Neural cell (in vitro differentiated cells): ENCODE data around the gene LPP. TPM values are rescaled to one million over a fixed set of nuclear protein-coding genes. Genes with fewer than 3 reads are reported as not detected.

ENCODE experiments used
- H2AFZ ChIP-seq: fragments of 200-600, 300-800 bp; sonication (generic), shearing (Covaris generic); 2 replicates; pipeline ENCODE4 v1.6.0; 2014; ENCODE audit warnings: low read depth, mild to moderate bottlenecking, antibody characterized with exemption, low read length, moderate library complexity
- H3F3A ChIP-seq: fragments of 200-600 bp; shearing (Covaris generic); 2 replicates; pipeline ENCODE4 v1.6.1; 2016; ENCODE audit warnings: mild to moderate bottlenecking, moderate library complexity, mixed read lengths, antibody characterized with exemption, low read length; ENCODE audit not compliant: insufficient read depth, poor library complexity, severe bottlenecking
- H3K27ac ChIP-seq: fragments of 200-600, 300-800 bp; sonication (generic), shearing (Covaris generic); 2 replicates; pipeline ENCODE4 v1.5.1; 2014; ENCODE audit warnings: mild to moderate bottlenecking, low read length, moderate library complexity
- H3K27me3 ChIP-seq: fragments of 300-800, 200-600 bp; sonication (generic), shearing (Covaris generic); 2 replicates; pipeline ENCODE4 v1.6.0; 2014; ENCODE audit warnings: mild to moderate bottlenecking, low read depth, low read length, moderate library complexity; ENCODE audit not compliant: insufficient read depth
- H3K36me3 ChIP-seq: fragments of 300-800, 200-600 bp; sonication (generic), shearing (Covaris generic); 2 replicates; pipeline ENCODE4 v1.5.1; 2014; ENCODE audit warnings: mild to moderate bottlenecking, antibody characterized with exemption, low read length, moderate library complexity; ENCODE audit not compliant: insufficient read depth
- H3K4me2 ChIP-seq: fragments of 300-800, 200-600 bp; sonication (generic), shearing (Covaris generic); 2 replicates; pipeline ENCODE4 v1.6.0; 2014; ENCODE audit warnings: mild to moderate bottlenecking, low read length
- H3K4me3 ChIP-seq: fragments of 300-800, 200-600 bp; sonication (generic), shearing (Covaris generic); 2 replicates; pipeline ENCODE4 v1.5.1; 2014; ENCODE audit warnings: mild to moderate bottlenecking, low read length, moderate library complexity
- H3K79me2 ChIP-seq: fragments of 200-600 bp; shearing (Covaris generic); replicated peaks from 2 replicates; pipeline ENCODE4 v1.6.0; 2014; ENCODE audit warnings: mild to moderate bottlenecking, low read length, moderate library complexity; ENCODE audit not compliant: insufficient read depth
- H3K9ac ChIP-seq: fragments of 300-800, 200-600 bp; sonication (generic), shearing (Covaris generic); 2 replicates; pipeline ENCODE4 v1.6.1; 2016; ENCODE audit warnings: mild to moderate bottlenecking, low read length, mixed read lengths
- H3K9me2 ChIP-seq: fragments of 200-600 bp; shearing (Covaris generic); 2 replicates; pipeline ENCODE4 v1.6.1; 2016; ENCODE audit warnings: mild to moderate bottlenecking, low read length, mixed read lengths; ENCODE audit not compliant: insufficient read depth
- H3K9me3 ChIP-seq: fragments of 200-600, 300-800 bp; sonication (generic), shearing (Covaris generic); 2 replicates; pipeline ENCODE4 v1.6.1; 2016; ENCODE audit warnings: mild to moderate bottlenecking, mixed run types, low read length, moderate library complexity, mixed read lengths
- H4K20me1 ChIP-seq: fragments of 200-600 bp; shearing (Covaris generic); 2 replicates; pipeline ENCODE4 v1.6.1; 2016; ENCODE audit warnings: mild to moderate bottlenecking, mixed run types; ENCODE audit not compliant: insufficient read depth
- CTCF ChIP-seq: fragments of 450-650 bp; IDR thresholded peaks from 2 replicates; pipeline ENCODE4 v1.5.1; 2014; ENCODE audit warnings: antibody characterized with exemption, mild to moderate bottlenecking, moderate library complexity; ENCODE audit not compliant: poor library complexity, severe bottlenecking
- EP300 ChIP-seq: fragments of 450-650 bp; conservative IDR thresholded peaks from 2 replicates; pipeline ENCODE4 v1.6.1; 2014; ENCODE audit warnings: antibody characterized with exemption, mild to moderate bottlenecking, moderate library complexity; ENCODE audit not compliant: poor library complexity, severe bottlenecking
- EZH2 ChIP-seq: fragments of 200-600, 300-800 bp; shearing (Covaris generic), sonication (generic); IDR thresholded peaks from 2 replicates; pipeline ENCODE4 v1.6.1; 2014; ENCODE audit warnings: antibody characterized with exemption, low read length, borderline replicate concordance, mild to moderate bottlenecking; ENCODE audit not compliant: insufficient read depth, poor library complexity, severe bottlenecking
- MXI1 ChIP-seq: fragments of 450-650 bp; conservative IDR thresholded peaks from 2 replicates; pipeline ENCODE4 v1.6.1; 2014; ENCODE audit warnings: antibody characterized with exemption, mild to moderate bottlenecking; ENCODE audit not compliant: poor library complexity, severe bottlenecking
- POLR2AphosphoS5 ChIP-seq: IDR thresholded peaks from 2 replicates; pipeline ENCODE4 v1.6.1; 2012
- RAD21 ChIP-seq: fragments of 450-650 bp; conservative IDR thresholded peaks from 2 replicates; pipeline ENCODE4 v1.6.1; 2014; ENCODE audit warnings: antibody characterized with exemption, mild to moderate bottlenecking, moderate library complexity
- REST ChIP-seq: IDR thresholded peaks from 2 replicates; pipeline ENCODE4 v1.6.1; 2012; ENCODE audit warnings: borderline replicate concordance
- SMC3 ChIP-seq: fragments of 450-650 bp; conservative IDR thresholded peaks from 2 replicates; pipeline ENCODE4 v1.6.1; 2014; ENCODE audit warnings: antibody characterized with exemption, mild to moderate bottlenecking, moderate library complexity; ENCODE audit not compliant: poor library complexity
- TAF1 ChIP-seq: IDR thresholded peaks from 2 replicates; pipeline ENCODE4 v1.6.1; 2012; ENCODE audit warnings: low read depth
- polyA plus RNA-seq: library from polyadenylated mRNA; depleted of rRNA; stranded (reverse); fragments of >200 nt; gene quantifications from 2 replicates; pipeline ENCODE4 v1.2.3, GENCODE V29; 2014

The LPP gene
- polyA plus RNA-seq, 1 donor from 2014 or later, result 3.0 TPM

- no peak overlapping the region for H2AFZ ChIP-seq
- H4K20me1 ChIP-seq, result no peaks in the 10 kb centered on the region
- peak overlapping the region; percentile 21 for H3K27ac ChIP-seq
- H3K27me3 ChIP-seq, result no peaks in the 10 kb centered on the region
- no peaks in the 10 kb centered on the region for H3K36me3 ChIP-seq
- H3F3A ChIP-seq, result no peaks in the 10 kb centered on the region
- TF ChIP-seq CTCF (no peak), REST (no peak), EP300 (no peak), POLR2AphosphoS5 (no peak), RAD21 (no peak), SMC3 (no peak), EZH2 (no peak), MXI1 (no peak), TAF1 (no peak)
- H3K9me2 ChIP-seq, result no peaks in the 10 kb centered on the region
- H3K79me2 ChIP-seq, result no peaks in the 10 kb centered on the region
- no peak overlapping the region for H3K4me2 ChIP-seq
- no peak overlapping the region for H3K4me3 ChIP-seq
- no peak overlapping the region for H3K9ac ChIP-seq
- H3K9me3 ChIP-seq, result no peaks in the 10 kb centered on the region
These were observed 404.6 kb downstream of the LPP start for GRCh38 chr3:188558343-188559071.

DNA sequence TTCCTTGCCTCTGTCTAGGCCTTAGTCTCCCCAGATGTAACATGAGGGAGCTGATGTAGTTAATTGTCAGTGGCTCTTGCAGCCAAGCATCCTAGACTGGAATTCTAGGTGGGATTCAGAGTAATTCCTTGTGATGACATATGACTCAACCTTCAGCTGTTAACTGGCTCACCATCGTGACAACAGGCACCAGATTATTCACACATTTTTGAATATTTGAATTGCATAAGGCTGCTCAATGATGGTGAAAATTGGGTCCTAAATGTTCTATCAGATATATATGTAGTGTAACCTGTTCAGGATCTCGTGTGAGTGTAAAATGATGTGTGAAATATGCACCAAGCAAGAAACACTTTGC is 405.1 kb downstream of the LPP start:
- Histone ChIP-seq H3K4me2 (no peak overlapping the region), H3K9me3 (no peaks in the 10 kb centered on the region), H3F3A (no peaks in the 10 kb centered on the region), H3K27me3 (no peaks in the 10 kb centered on the region), H4K20me1 (no peaks in the 10 kb centered on the region), H3K9ac (no peak overlapping the region), H3K4me3 (peak overlapping the region; percentile 8), H3K79me2 (no peaks in the 10 kb centered on the region), H3K27ac (peak overlapping the region; percentile 21), H3K9me2 (no peaks in the 10 kb centered on the region), H3K36me3 (no peaks in the 10 kb centered on the region), H2AFZ (no peak overlapping the region)
- TF ChIP-seq MXI1 (no peak), POLR2AphosphoS5 (no peak), EZH2 (no peak), REST (peak; percentile 72)
